PC-3 (cell line): ENCODE measurements around the gene TICRR. TPM values are rescaled to one million over a fixed set of nuclear protein-coding genes. Genes with fewer than 3 reads are reported as not detected.

Experiments
- ATAC-seq: fragments of 200-7000 bp; cut with Tn5 transposase; 2 replicates; pipeline ENCODE4 v1.9.1; 2020; ENCODE audit warnings: mild to moderate bottlenecking, moderate library complexity
- BruUV-seq: library from RNA; stranded (reverse); fragments of 400-500 nt; replicated peaks from 2 replicates; lab custom pipeline; 2021; lab: Mats Ljungman, UMichigan
- CTCF ChIA-PET: fragments of 300-600 bp; sonication (Branson Sonifier 250); formaldehyde crosslinking; loops from one replicate; lab custom pipeline; 2022; ENCODE audit warnings: antibody characterized with exemption; lab: Charles Lee
- POLR2A ChIA-PET: fragments of 300-600 bp; sonication (Branson Sonifier 250); formaldehyde crosslinking; loops from one replicate; lab custom pipeline; 2022; ENCODE audit warnings: antibody characterized with exemption; ENCODE audit not compliant: unreplicated experiment; lab: Charles Lee
- DNase-seq: peaks from one replicate; pipeline ENCODE4 v3.0.0-alpha.2; 2015
- H2AFZ ChIP-seq: fragments of 300-600 bp; sonication (generic); 2 replicates; pipeline ENCODE4 v1.6.0; 2016; ENCODE audit warnings: antibody characterized with exemption, low read length
- H3F3A ChIP-seq: fragments of 300-600 bp; sonication (generic); one replicate; pipeline ENCODE4 v1.6.0; 2017; ENCODE audit warnings: antibody characterized with exemption, low read length, control low read depth, mild to moderate bottlenecking; ENCODE audit not compliant: unreplicated experiment
- H3K27ac ChIP-seq: fragments of 300-600 bp; sonication (generic); 2 replicates; pipeline ENCODE4 v1.5.1; 2016; ENCODE audit warnings: mild to moderate bottlenecking, low read length
- H3K27me3 ChIP-seq: fragments of 300-600 bp; sonication (generic); 2 replicates; pipeline ENCODE4 v1.6.1; 2016; ENCODE audit warnings: low read length, mixed read lengths
- H3K36me3 ChIP-seq: fragments of 300-600 bp; sonication (generic); 2 replicates; pipeline ENCODE4 v1.6.1; 2016; ENCODE audit warnings: low read depth, mixed run types, low read length, mixed read lengths
- H3K4me1 ChIP-seq: fragments of 300-600 bp; sonication (generic); 2 replicates; pipeline ENCODE4 v1.5.1; 2016; ENCODE audit warnings: low read length; ENCODE audit not compliant: insufficient read depth
- H3K4me2 ChIP-seq: fragments of 300-600 bp; sonication (generic); 2 replicates; pipeline ENCODE4 v1.6.0; 2016; ENCODE audit warnings: low read length
- H3K4me3 ChIP-seq: fragments of 300-600 bp; sonication (generic); 2 replicates; pipeline ENCODE4 v1.5.1; 2016; ENCODE audit warnings: mild to moderate bottlenecking, low read length, mixed read lengths
- H3K79me2 ChIP-seq: fragments of 300-600 bp; sonication (generic); 2 replicates; pipeline ENCODE4 v1.6.1; 2017; ENCODE audit warnings: low read length, mixed read lengths
- H3K9ac ChIP-seq: fragments of 300-600 bp; sonication (generic); 2 replicates; pipeline ENCODE4 v1.6.0; 2016; ENCODE audit warnings: mild to moderate bottlenecking, low read length
- H3K9me2 ChIP-seq: fragments of 300-600 bp; sonication (generic); replicated peaks from 2 replicates; pipeline ENCODE4 v1.6.1; 2016; ENCODE audit warnings: mixed run types, low read length, mixed read lengths
- H3K9me3 ChIP-seq: fragments of 300-600 bp; sonication (generic); 2 replicates; pipeline ENCODE4 v1.6.1; 2016; ENCODE audit warnings: low read length, mixed read lengths
- H4K20me1 ChIP-seq: fragments of 300-600 bp; sonication (generic); 2 replicates; pipeline ENCODE4 v1.6.1; 2016; ENCODE audit warnings: low read length, mixed read lengths
- EZH2 ChIP-seq: fragments of 300-600 bp; sonication (generic); IDR thresholded peaks from one replicate; pipeline ENCODE4 v1.6.1; 2017; ENCODE audit warnings: antibody characterized with exemption, mild to moderate bottlenecking, low read length; ENCODE audit not compliant: unreplicated experiment
- EZH2phosphoT487 ChIP-seq: fragments of 300-600 bp; sonication (generic); IDR thresholded peaks from 2 replicates; pipeline ENCODE4 v1.6.1; 2018; ENCODE audit warnings: mild to moderate bottlenecking, antibody characterized with exemption, low read length, borderline replicate concordance
- intact Hi-C: fragments of 100-400 bp; cut with micrococcal nuclease; formaldehyde crosslinking; loops from 2 replicates; pipeline ENCODE4 v1.9.0; 2023
- total RNA-seq: library from RNA; depleted of rRNA; stranded (reverse); fragments of >200 nt; gene quantifications from 2 replicates; pipeline ENCODE4 v1.2.3, GENCODE V29; 2014
- TF ChIP-seq, protein P1 (sequence below): fragments of 300-600 bp; sonication (generic); conservative IDR thresholded peaks from 2 replicates; pipeline ENCODE4 v1.5.1; 2017; ENCODE audit warnings: antibody characterized with exemption, low read depth, mild to moderate bottlenecking, low read length

TICRR gene
- total RNA-seq, 1 experiment from 2014 or later: 14.3 TPM

DNA sequence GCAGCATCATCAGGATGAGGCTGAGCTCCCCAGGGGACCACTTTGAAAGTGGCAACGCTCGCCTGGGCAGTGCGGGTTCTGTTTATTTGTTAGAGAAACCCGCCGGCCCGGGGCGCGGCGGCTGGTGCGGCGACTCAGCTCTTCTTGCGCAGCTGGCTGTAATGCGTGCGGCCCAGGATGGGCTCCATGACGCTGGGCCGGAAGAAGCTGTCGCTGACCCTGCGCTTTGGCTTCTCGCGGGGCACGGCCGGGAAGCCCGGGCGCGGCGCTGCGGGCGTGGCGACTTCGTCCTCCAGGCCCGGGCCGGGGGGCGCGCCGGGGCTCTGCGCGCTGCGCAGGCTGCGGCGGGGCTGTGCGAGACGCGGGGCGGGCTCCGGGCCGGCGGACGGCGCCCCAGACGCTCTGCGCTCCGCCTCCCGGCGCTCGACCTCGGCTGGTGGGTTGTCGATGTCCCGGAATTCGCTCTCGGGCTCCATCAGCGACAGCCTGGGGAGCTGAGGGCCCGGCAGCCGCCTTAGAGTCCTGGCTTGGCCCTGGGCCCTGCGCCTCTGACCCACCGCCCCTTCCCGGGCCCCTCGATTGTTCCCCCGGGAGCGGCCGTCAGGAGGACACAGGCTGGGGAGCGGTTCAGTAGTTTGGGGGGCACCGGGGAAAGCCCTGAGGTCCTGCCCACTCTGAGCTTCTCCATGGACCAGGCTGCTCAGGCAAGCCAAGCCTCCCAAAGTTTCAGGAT, 90.3 kb downstream of the TICRR start:
- no peaks in the 10 kb centered on the region for H4K20me1 ChIP-seq
- no peaks in the 10 kb centered on the region for H3K9me2 ChIP-seq
- no peaks in the 10 kb centered on the region for H3K9me3 ChIP-seq
- peak overlapping the region; percentile 85 for H3K4me2 ChIP-seq
- TF ChIP-seq EZH2 (no peak), EZH2phosphoT487 (no peak)
- TF ChIP-seq, protein P1, sequence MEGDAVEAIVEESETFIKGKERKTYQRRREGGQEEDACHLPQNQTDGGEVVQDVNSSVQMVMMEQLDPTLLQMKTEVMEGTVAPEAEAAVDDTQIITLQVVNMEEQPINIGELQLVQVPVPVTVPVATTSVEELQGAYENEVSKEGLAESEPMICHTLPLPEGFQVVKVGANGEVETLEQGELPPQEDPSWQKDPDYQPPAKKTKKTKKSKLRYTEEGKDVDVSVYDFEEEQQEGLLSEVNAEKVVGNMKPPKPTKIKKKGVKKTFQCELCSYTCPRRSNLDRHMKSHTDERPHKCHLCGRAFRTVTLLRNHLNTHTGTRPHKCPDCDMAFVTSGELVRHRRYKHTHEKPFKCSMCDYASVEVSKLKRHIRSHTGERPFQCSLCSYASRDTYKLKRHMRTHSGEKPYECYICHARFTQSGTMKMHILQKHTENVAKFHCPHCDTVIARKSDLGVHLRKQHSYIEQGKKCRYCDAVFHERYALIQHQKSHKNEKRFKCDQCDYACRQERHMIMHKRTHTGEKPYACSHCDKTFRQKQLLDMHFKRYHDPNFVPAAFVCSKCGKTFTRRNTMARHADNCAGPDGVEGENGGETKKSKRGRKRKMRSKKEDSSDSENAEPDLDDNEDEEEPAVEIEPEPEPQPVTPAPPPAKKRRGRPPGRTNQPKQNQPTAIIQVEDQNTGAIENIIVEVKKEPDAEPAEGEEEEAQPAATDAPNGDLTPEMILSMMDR: no peak
- H3F3A ChIP-seq: peaks cover 1% of the 10 kb centered on the region
- H3K27ac ChIP-seq: no peak overlapping the region
- H3K27me3 ChIP-seq: no peaks in the 10 kb centered on the region
- peak overlapping the region; percentile 60 for H3K4me3 ChIP-seq
- CTCF ChIA-PET: no interaction called here
- H3K79me2 ChIP-seq: no peaks in the 10 kb centered on the region
- H2AFZ ChIP-seq: peak overlapping the region; percentile 85
- TSS peak; percentile 50 for BruUV-seq
- peaks cover 33% of the 10 kb centered on the region for H3K4me1 ChIP-seq
- peak overlapping the region; percentile 45 for H3K9ac ChIP-seq
- ATAC-seq (peak; percentile 37), DNase-seq (peak; percentile 55)
- no peaks in the 10 kb centered on the region for H3K36me3 ChIP-seq
- POLR2A ChIA-PET: interaction anchor here (0.7 kb wide), 1 partner anchor 133 kb away, joined by 3 read pairs; no protein-coding TSS in a partner anchor
- intact Hi-C loops: no loop called here

DNA sequence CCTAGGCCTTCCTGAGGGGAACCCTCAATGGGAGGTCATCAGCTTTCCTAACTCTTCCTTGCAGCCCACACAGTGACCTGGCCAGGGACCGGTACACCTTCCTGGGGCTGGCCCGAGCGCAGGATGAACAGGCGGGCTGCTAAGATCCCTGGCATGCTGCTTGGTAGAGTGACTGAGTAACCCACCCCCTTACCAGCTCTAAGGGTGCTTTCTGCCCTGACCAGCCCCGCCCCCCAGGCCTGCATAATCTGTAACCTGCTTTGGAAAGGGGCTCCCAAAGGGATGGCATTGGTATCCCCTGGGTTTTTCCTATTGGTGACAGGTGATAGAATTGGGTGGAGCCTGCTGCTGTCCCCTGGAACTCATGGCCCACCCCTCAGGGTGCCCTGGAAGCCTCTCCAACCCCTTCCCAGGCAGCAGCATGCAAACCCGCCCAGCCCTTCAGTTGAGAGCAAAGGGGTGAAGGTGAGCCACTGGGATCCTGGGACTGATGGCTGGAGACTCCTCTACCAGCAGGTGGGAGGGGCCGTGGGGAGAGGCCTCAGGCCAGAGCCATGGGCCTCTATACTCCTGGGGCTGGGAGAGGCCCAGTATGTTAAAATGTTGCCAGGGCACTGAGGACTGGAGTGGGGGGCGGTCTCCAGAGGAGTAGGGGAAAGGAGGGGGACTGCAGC, 91.1 kb downstream of the TICRR start:
- DNase-seq: no peak
- Histone ChIP-seq H4K20me1 (no peaks in the 10 kb centered on the region), H3K9me3 (no peaks in the 10 kb centered on the region), H3F3A (no peaks in the 10 kb centered on the region), H3K27me3 (no peaks in the 10 kb centered on the region), H3K9me2 (no peaks in the 10 kb centered on the region), H3K36me3 (no peaks in the 10 kb centered on the region), H2AFZ (peak overlapping the region; percentile 85), H3K79me2 (no peaks in the 10 kb centered on the region), H3K27ac (no peak overlapping the region), H3K4me1 (peaks cover 33% of the 10 kb centered on the region), H3K4me3 (no peak overlapping the region), H3K9ac (peak overlapping the region; percentile 45; the same call in 1 of the 2 replicates), H3K4me2 (peak overlapping the region; percentile 85)
- TF ChIP-seq EZH2phosphoT487 (no peak), EZH2 (no peak)
- ATAC-seq: no peak
- BruUV-seq: no TSS peak
- ChIA-PET POLR2A (no interaction called here), CTCF (no interaction called here)
- intact Hi-C loops: no loop called here

DNA sequence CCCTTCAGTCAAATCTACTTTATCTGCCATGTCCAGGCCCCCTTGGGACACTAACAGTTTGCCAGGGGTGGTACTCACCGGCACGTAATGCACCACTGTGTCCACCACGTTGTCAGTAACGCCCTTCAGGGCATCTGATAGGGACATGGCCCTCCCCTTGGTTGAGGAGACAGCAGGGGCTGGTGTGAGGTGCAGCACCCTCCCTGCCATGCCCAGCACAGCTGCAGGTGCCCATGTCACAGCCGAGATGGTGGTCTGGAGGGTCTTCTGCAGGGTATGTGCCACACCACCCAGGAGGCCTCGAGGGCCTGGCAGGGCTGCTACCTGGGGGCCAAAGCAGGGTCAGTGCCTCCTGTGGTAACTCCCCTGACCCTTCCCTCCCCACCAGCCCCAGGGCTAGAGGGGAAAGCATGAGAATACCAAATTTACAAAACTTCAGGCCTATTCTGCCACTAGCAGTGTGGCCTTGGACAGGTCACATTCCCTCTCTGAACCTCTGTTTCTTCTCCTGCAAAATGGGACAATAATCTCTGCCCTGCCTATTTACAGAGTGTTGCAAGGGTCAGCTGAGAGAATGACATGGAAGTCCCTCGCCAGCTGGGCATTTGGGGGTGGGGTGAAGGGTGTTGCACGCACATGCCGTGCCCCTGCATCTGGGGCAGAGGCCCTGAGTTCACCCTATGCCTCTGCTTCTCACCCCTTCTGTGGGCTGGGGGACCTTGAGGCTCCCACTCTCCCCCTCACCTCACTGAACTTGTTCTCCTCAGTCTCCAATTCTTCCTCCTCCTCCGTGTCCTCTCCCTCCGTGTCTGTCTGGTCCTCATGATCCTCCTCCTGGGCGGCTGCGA, 91.8 kb downstream of the TICRR start:
- no peak for DNase-seq
- no peak overlapping the region for H3K9ac ChIP-seq
- H3K9me2 ChIP-seq: no peaks in the 10 kb centered on the region
- H2AFZ ChIP-seq: no peak overlapping the region
- intact Hi-C loops: no loop called here
- CTCF ChIA-PET: no interaction called here
- no peaks in the 10 kb centered on the region for H3K36me3 ChIP-seq
- no peaks in the 10 kb centered on the region for H3K79me2 ChIP-seq
- ATAC-seq: no peak
- no peak overlapping the region for H3K4me3 ChIP-seq
- H3K4me1 ChIP-seq: peaks cover 31% of the 10 kb centered on the region
- H4K20me1 ChIP-seq: no peaks in the 10 kb centered on the region
- H3K9me3 ChIP-seq: no peaks in the 10 kb centered on the region
- H3F3A ChIP-seq: no peaks in the 10 kb centered on the region
- no peaks in the 10 kb centered on the region for H3K27me3 ChIP-seq
- no peak overlapping the region for H3K27ac ChIP-seq
- TF ChIP-seq EZH2 (no peak), EZH2phosphoT487 (no peak)
- TF ChIP-seq, protein P1: no peak
- POLR2A ChIA-PET: no interaction called here
- H3K4me2 ChIP-seq: no peak overlapping the region
- BruUV-seq: no TSS peak
